Fibroblast of skin of right biceps (primary cell): ENCODE measurements around the gene DIS3L2.
"Not testable (repeated sequence)": the region's sequence is repeated elsewhere in the genome, so short reads cannot be mapped to it uniquely, and the experiment has no call there.

Source experiments
- DNase-seq: peaks from one replicate; pipeline ENCODE4 v3.0.0-alpha.2; 2013

The DIS3L2 gene

GRCh38 chr2:232075080-232075479 is 113.6 kb downstream of the DIS3L2 start:
- peak; percentile 28 for DNase-seq

DNA sequence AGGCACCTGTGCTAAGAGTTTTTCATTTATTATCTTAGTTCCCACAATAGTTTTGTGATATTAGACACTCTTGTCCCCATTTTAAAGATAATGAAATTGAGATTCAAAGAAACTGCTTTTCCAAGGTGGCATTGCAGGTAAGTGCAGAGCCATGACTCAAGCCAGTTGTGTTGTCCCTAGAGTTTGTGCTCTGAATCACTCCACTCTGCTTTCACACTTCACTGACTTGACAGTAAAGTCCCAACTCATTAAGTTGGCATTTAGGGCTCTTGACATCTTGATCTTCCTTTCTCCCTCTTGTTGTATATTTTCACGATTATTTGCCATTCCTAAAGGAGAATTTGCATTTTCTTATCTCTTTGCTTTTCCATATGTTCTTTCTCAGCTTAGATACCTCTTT is 114.3 kb downstream of the DIS3L2 start:
- no peak for DNase-seq

DNA sequence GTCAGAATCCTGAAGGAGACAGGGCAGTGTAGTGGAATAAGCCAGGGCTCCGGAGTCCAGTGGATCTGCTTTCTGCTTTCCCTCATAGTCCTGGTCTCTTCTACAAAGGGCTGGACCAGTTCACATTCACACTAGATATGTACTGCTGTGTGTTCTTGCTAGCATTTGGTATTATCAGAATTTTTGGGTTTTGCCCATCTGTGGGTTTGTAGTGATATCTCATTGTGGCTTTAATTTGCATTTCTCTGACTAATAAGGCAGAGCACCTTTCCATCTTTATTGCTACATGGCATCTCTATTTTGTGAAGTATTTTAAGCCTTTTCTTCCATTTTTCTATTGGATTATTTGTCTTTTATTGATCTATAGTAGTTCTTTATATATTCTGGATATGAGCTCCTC is 114.8 kb downstream of the DIS3L2 start:
- no peak for DNase-seq

- DNase-seq: no peak
Observed at GRCh38 chr2:232076736-232077135, 115.2 kb downstream of the DIS3L2 start.

- no peak for DNase-seq
Observed at GRCh38 chr2:232085164-232085563, 123.7 kb downstream of the DIS3L2 start.

- no peak for DNase-seq
Observed at GRCh38 chr2:232085826-232086425, 124.4 kb downstream of the DIS3L2 start.

- peak; percentile 18 for DNase-seq
Observed at GRCh38 chr2:232088771-232089170, 127.3 kb downstream of the DIS3L2 start.

- DNase-seq: no peak
Observed at GRCh38 chr2:232094201-232094600, 132.7 kb downstream of the DIS3L2 start.

DNA sequence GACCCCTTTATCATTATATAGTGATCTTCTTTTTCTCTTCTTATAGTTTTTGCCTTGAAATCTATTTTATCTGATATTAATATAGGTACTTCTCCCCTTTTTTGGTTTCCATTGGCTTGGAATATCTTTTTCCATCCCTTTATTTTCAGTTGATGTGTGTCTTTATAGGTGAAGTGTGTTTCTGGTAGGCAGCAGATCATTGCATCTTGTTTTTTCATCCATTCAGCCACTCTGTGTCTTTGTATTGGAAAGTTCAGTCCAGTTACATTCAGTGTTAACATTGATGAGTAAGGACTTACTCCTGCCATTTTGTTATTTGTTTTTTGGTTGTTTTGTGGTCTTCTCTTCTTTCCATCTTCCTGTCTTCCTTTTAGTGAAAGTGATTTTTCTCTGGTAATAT is 133.4 kb downstream of the DIS3L2 start:
- DNase-seq: no peak

DNA sequence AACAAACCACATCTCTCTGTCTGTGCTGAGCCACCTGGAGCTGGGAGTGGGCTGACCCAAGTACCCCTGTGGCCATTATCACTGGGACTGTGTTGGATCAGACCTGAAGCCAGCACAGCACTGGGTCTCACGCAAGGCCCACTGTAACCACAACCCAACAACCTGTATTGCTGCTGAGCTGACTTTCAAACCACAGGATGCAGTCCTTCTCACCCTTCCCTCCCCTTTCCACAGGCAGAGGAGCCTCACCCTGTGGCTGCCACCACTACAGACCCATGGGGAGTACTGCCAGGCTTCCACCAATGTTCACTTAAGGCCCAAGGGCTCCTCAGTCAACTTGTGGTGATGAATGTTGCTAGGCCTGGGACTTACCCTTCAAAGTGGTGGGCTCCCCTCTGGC is 135.7 kb downstream of the DIS3L2 start:
- DNase-seq: no peak

DNA sequence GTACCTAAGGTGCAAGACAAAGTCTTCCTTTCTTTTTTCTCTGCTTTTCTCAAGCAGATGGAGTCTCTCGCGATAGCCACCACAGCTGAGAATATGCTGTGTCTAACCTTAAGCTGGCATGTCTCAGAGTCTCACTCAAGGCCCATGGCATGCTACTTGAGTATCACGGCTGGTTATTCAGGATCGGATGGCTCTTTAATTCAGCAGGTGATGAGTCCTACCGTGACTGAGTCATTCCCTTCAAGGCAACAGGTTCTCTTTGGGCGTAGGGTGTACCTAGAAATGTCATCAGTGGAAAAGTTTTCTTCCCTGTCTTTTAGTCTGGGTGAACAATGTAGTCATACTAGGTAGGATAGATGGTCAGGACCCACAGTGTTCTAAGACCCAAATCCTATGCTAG is 136.2 kb downstream of the DIS3L2 start:
- DNase-seq: no peak

DNA sequence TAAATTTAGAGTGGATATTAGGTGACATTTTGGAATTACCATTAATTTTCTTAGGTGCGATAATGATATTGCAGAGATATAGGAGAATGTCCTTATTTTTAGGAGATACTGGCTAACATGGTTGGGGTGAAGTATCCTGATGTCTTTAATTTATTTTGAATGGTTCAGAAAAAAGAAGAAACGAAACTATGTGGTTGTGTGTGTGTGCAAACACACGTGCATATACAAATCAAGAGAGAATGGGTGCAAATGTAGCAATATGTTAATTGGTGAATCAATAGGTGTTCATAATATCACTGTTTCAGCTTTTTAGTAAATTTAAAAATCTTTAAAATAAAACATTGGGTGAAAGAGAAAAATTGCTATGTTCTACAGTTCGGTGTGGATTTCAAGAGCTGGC is 140.9 kb downstream of the DIS3L2 start:
- DNase-seq: no peak

DNA sequence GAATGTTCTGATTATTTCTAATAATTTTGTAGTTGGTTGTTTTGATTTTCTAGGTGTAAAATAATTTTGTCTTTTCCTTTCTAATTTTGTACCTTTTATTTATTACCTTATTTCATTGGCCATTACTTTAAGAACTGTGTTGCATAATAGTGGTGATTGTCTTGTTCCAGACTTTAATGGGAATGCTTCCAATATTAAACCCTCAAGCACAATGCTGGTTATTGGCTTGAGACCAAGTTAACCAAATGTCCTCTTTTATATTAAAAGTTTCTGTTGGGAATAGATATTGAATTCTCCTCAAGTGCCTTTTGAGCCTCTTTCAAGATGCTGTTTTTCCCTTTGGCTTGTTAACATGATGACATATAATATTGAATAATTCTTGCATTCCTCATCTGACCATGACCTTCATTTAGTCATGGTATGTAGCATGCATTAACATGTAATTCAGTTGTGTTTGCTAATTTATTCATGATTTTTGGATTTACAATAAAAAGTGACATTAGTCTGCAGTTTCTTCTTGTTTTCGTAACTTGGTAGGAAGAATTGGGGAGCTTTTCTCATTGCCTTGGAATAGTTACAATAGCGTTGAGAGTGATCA is 141.7 kb downstream of the DIS3L2 start:
- DNase-seq: peak; percentile 10

GRCh38 chr2:232104076-232104646 is 142.6 kb downstream of the DIS3L2 start:
- no peak for DNase-seq

DNA sequence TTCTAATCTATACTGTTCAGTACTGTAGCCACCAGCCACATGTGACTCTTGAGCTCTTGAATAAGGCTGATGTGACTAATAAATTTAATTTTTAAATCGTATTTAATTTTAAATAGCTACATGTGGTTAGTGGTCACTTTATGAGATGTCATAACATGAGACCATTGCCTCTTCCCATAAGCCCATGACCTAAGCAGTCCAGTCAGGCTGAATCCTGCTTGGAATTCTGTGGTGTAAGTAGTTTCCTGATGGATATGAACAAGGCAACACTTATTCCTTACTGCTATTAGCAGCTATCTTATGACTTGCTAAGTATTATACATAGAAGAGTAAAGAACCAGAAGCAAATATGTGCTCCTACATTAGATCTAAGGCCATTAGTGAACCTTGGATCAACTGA is 150.0 kb downstream of the DIS3L2 start:
- DNase-seq: no peak

- peak; percentile 52 for DNase-seq
Observed at GRCh38 chr2:232113821-232114220, 152.3 kb downstream of the DIS3L2 start.

DNA sequence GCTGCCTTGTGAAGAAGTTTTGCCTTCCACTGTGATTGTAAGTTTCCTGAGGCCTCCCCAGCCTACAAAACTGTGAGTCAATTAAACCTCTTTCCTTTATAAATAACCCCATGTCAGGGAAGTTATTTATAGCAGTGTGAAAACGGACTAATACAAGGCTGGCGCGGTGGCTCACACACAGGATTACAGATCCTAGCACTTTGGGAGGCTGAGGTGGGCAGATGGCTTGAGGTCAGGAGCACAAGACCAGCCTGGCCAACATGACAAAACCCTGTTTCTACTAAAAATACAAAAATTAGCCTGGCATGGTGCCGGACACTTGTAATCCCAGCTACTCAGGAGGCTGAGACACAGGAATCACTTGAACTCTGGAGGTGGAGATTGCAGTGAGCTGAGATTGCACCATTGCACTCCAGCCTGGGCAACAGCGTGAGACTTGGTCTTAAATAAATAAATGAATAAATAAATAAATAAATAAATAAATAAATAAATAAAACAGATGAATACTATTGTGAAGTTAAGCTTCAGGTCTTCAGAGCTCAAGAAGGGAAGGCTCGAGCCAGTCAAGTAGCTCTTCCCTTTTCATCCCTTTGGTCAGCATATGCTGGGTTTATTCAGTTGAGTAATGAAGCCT is 154.3 kb downstream of the DIS3L2 start:
- DNase-seq: not testable (repeated sequence)

GRCh38 chr2:232116852-232117251 is 155.3 kb downstream of the DIS3L2 start:
- DNase-seq: no peak

DNA sequence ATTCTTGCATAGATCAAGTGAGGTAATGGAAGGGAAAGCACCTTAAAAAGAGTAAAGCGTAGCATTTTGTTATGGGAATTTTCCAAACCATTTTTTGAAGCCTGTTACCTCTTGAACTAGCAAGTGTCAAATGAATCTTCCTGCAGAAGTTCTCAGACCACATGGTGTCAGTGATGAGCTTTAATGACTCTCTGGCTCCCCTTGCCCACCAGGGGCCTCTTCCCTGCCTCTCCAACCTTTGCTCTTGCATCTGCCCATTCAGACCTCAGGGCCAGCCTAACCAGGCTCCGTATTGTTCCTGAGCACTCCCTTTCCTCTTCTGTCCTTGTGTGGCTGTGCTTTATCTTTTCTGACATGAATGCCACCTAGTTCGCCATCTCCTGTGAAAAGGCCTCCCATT is 155.9 kb downstream of the DIS3L2 start:
- DNase-seq: no peak

DNA sequence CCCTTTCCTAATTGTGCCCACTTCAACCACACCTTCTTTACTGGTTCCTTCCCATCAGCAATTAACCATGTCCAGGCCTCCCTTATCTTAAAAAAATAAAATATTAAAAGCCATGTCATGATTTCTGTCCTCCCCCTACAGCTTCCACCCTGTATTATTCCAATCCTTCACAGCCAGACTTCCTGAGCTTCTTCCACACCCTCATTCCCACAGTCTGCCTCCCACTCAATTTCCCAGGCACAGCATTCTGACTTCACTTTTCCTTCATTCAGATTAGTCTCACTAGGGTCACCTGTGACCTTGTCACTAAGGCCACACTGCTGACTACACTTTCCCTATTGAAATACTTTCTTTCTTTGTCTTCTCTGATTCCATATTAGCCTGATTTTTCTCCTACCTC is 159.4 kb downstream of the DIS3L2 start:
- no peak for DNase-seq

- DNase-seq: no peak
Observed at GRCh38 chr2:232124309-232124708, 162.8 kb downstream of the DIS3L2 start.

DNA sequence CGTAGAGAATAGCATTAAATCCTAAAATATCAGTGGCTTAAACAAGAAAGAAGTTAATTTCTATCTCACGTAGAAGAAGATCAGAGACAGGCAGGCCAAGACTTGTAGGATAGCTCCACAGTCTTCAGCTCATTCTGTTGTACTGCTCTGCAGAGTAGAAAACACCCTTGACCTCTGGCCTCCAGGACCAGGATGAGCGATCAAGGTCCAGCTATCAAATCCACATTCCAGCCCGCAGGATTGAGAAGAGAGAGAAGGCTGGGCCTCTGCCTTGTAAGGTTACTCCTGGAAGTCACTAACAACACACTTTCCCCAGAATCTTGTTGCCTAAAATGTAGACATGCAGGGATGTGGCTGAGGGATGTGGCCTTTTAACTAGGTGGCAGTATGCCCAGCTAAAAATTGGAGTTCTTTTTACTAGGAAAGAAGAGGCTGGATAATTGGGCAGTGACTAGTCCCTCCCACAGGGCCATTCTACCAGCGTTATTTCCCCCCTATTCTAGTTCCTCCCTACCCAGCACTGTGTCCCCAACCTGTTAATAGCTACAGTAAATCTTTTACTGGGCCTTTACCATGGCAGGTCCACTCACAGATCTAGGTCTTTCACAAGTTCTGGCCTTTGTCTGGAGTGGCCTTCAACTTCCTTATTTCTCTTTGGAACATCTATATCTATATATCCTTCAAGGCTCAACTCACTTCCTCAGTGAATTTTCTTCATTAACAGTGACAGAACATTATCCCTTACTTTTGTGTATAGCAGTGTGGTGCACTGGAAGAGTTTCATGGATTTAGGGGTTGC is 165.0 kb downstream of the DIS3L2 start:
- DNase-seq: no peak

GRCh38 chr2:232129483-232129882 is 168.0 kb downstream of the DIS3L2 start:
- DNase-seq: no peak

DNA sequence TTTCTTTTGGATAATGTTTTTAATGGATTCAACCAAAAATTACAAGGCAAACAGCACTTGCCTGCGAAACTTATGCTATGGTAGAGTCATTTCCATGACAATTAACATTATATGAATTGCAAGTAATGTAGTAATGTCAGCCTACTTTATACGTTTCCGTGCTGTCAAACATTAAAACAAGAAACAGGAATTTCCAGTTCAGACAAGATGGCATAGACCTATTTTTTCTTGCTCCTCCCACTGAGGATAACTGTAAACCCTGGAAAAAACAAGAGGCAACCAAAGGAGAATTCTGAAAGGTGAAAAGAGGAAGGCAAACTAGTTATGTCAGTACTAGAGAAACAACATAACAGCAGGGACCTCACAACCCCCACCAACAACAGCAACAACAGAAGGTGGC is 170.7 kb downstream of the DIS3L2 start:
- DNase-seq: no peak
